OCI-LY3 (cell line): ENCODE results near the gene ELK3.

ENCODE experiments used
- EZH2phosphoT487 ChIP-seq: fragments of 200-600 bp; shearing (Covaris generic); IDR thresholded peaks from 2 replicates; pipeline ENCODE4 v1.6.1; 2018; ENCODE audit warnings: antibody characterized with exemption, mixed run types, low read depth
- TF ChIP-seq, protein P1 (sequence below): fragments of 200-600, 300-600 bp; sonication (generic); IDR thresholded peaks from 2 replicates; pipeline ENCODE4 v1.5.1; 2014; ENCODE audit warnings: antibody characterized with exemption, low read length, low read depth

DNA sequence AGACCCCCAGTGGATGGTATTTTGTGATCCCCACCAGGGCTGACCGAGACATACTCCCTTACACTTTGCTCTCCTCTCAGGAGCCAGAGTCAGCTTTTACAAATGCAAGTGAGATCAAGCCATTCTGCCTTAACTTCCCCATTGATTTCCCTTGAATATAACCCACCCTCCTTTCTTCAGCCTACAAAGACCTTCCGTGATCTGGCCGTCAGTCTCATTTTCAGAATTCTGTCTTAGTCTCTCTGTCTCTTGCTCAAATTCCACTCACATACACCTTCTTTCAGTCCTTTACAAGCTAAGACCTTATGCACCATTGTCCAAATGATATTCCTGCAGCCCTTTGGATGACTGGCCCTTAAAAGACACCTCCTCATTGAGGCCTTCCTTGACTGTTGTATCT lies 39.0 kb upstream of the ELK3 start:
- TF ChIP-seq, protein P1, sequence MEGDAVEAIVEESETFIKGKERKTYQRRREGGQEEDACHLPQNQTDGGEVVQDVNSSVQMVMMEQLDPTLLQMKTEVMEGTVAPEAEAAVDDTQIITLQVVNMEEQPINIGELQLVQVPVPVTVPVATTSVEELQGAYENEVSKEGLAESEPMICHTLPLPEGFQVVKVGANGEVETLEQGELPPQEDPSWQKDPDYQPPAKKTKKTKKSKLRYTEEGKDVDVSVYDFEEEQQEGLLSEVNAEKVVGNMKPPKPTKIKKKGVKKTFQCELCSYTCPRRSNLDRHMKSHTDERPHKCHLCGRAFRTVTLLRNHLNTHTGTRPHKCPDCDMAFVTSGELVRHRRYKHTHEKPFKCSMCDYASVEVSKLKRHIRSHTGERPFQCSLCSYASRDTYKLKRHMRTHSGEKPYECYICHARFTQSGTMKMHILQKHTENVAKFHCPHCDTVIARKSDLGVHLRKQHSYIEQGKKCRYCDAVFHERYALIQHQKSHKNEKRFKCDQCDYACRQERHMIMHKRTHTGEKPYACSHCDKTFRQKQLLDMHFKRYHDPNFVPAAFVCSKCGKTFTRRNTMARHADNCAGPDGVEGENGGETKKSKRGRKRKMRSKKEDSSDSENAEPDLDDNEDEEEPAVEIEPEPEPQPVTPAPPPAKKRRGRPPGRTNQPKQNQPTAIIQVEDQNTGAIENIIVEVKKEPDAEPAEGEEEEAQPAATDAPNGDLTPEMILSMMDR: no peak
- TF ChIP-seq EZH2phosphoT487: no peak
